Suprapubic skin (tissue), 4 donors: ENCODE data around the gene COL4A4. TPM values are rescaled to one million over a fixed set of nuclear protein-coding genes. Genes with fewer than 3 reads are reported as not detected.

Experiments used
- DNase-seq, 2 donors: peaks; one replicate each; pipeline ENCODE4 v3.0.0-alpha.2; 2019; ENCODE audit warnings: low spot score in 2 of 2
- H3K27ac ChIP-seq: fragments of 200-600 bp; sonication (generic); one replicate; pipeline ENCODE4 v1.5.1; 2019
- H3K27me3 ChIP-seq: fragments of 200-600 bp; sonication (generic); one replicate; pipeline ENCODE4 v1.5.1; 2019
- H3K36me3 ChIP-seq: fragments of 200-600 bp; sonication (generic); one replicate; pipeline ENCODE4 v1.5.1; 2019
- H3K4me1 ChIP-seq: fragments of 200-600 bp; sonication (generic); one replicate; pipeline ENCODE4 v1.5.1; 2019
- H3K4me3 ChIP-seq: fragments of 200-600 bp; sonication (generic); one replicate; pipeline ENCODE4 v1.5.1; 2019; ENCODE audit warnings: mild to moderate bottlenecking
- H3K9me3 ChIP-seq: fragments of 200-600 bp; sonication (generic); one replicate; pipeline ENCODE4 v1.5.1; 2019
- EP300 ChIP-seq: sonication (generic); formaldehyde crosslinking; IDR thresholded peaks from one replicate; pipeline ENCODE4 v1.6.1; 2017; ENCODE audit warnings: antibody characterized with exemption
- POLR2A ChIP-seq, 2 donors: fragments of 450-650 bp; IDR thresholded peaks; one replicate each; pipeline ENCODE4 v1.6.1; 2017; ENCODE audit warnings: antibody characterized with exemption in 2 of 2, mild to moderate bottlenecking in 2 of 2, moderate library complexity in 2 of 2
- POLR2AphosphoS5 ChIP-seq, 3 donors: sonication (generic); formaldehyde crosslinking; IDR thresholded peaks; one replicate each; pipeline ENCODE4 v1.6.1; 2017; ENCODE audit warnings: antibody characterized with exemption in 3 of 3
- WGBS: methylation state at CpG from one replicate; pipeline ENCODE4 v1.1.5; 2018; 5-methylcytosine and 5-hydroxymethylcytosine counted together
- total RNA-seq, 4 donors: library from RNA; depleted of rRNA; stranded (reverse); fragments of >200 nt; gene quantifications; one replicate each; pipeline ENCODE4 v1.1.0, GENCODE V29; 2016
- TF ChIP-seq, protein P1 (sequence below), 2 donors: fragments of 200-600 bp in 1 of 2; fragments of 450-650 bp in 1 of 2; sonication (generic) in 1 of 2; IDR thresholded peaks; one replicate each; pipeline ENCODE4 v1.5.1; 2016 to 2019; ENCODE audit warnings: antibody characterized with exemption in 2 of 2, mild to moderate bottlenecking in 1 of 2, moderate library complexity in 1 of 2

Gene COL4A4
- total RNA-seq, 4 donors from 2014 or later = 0.16 to 0.25 (median 0.23) TPM

DNA sequence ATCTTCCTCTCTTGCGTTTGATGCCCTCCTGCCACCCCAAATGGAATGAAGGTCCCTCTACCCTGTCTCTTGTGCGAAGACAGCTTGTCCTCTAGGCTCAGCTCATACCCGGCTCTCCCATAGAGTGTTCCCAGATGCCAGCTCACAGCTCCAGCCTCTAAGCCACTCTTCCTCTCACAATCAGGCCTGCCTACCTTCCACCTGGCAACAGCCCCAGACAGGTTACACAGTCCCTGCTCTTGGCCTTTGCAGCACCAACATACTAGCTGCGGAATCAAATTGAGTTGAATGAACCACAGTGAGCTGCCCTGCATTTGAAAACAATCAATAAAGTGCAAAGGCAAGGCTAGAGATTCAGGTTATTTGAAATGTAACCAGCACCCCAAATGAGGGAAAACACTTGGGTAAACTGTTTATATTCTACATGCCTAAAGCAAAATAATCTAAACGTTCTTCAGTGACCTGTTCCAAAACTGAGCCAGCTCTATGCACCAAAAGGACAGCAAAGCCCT, 105.1 kb downstream of the COL4A4 start:
- no peaks in the 10 kb centered on the region for H3K9me3 ChIP-seq
- no peak overlapping the region for H3K27ac ChIP-seq
- H3K27me3 ChIP-seq = no peaks in the 10 kb centered on the region
- TF ChIP-seq, protein P1, sequence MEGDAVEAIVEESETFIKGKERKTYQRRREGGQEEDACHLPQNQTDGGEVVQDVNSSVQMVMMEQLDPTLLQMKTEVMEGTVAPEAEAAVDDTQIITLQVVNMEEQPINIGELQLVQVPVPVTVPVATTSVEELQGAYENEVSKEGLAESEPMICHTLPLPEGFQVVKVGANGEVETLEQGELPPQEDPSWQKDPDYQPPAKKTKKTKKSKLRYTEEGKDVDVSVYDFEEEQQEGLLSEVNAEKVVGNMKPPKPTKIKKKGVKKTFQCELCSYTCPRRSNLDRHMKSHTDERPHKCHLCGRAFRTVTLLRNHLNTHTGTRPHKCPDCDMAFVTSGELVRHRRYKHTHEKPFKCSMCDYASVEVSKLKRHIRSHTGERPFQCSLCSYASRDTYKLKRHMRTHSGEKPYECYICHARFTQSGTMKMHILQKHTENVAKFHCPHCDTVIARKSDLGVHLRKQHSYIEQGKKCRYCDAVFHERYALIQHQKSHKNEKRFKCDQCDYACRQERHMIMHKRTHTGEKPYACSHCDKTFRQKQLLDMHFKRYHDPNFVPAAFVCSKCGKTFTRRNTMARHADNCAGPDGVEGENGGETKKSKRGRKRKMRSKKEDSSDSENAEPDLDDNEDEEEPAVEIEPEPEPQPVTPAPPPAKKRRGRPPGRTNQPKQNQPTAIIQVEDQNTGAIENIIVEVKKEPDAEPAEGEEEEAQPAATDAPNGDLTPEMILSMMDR (IDR thresholded peaks at IDR 0.05) = no peak
- TF ChIP-seq POLR2AphosphoS5 (IDR thresholded peaks at IDR 0.05) (no peak), POLR2A (IDR thresholded peaks at IDR 0.05) (no peak), EP300 (no peak)
- DNase-seq = no peak
- H3K4me1 ChIP-seq = no peaks in the 10 kb centered on the region
- 85% methylated on average over 5 of the region's 5 CpGs for WGBS
- no peaks in the 10 kb centered on the region for H3K36me3 ChIP-seq
- H3K4me3 ChIP-seq = no peak overlapping the region

DNA sequence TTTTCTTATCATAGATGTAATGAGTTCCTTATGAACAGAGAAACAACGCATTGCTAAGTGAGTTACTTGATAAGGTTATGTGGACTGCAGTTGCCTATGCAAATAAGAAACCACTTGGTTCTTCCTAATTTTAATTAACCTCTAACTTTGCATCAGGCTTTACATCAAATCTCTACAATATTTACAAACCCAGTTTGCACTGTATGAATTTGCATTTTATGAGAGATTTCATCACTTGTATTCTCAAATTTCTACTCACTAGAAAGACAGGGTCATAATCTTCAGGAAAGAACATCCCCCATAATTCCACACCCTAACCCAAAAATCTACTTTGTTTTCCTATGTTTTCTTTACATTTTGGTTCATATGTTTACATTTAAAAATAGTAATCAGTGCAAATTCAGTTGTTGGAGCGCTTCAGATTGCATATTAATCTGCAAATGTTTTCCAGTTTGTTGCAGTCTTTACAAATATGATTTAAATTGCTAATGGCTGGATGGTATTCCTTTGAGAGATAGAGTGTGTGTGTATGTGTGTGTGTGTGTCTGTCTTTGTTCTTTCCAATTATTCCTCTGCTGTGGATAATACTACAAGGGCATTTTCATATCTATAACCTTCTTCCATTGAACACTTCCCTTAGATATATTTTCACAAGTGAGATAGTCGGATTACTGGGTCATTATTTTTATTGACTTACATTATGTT, 106.1 kb downstream of the COL4A4 start:
- no peak for TF ChIP-seq EP300
- H3K27ac ChIP-seq = no peak overlapping the region
- 77% methylated on average over 3 of the region's 3 CpGs for WGBS
- H3K4me3 ChIP-seq = no peak overlapping the region
- H3K4me1 ChIP-seq = no peaks in the 10 kb centered on the region
- H3K9me3 ChIP-seq = no peaks in the 10 kb centered on the region
- no peaks in the 10 kb centered on the region for H3K27me3 ChIP-seq
- no peak for DNase-seq
- H3K36me3 ChIP-seq = no peaks in the 10 kb centered on the region

DNA sequence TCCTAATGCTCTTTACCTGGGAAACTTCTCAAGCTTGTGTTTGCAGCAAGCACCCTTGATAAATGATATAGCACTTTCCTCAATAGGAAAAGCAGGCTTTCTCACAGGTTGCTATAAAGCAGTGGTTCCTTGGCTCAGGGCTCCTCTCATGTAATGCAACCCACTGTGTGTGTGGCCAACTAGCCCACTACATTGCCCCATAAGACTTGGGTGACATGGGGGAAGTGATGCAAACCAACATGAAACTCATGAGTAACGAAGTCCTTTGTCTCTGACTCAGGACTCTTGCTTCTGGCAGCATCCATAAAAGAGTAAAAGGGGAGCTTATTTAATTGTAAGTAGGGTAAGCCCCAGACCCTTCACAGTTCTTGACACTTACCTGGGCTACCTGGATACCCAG, 106.9 kb downstream of the COL4A4 start:
- no peak overlapping the region for H3K27ac ChIP-seq
- no peaks in the 10 kb centered on the region for H3K27me3 ChIP-seq
- no peak for TF ChIP-seq POLR2A (IDR thresholded peaks at IDR 0.05)
- TF ChIP-seq POLR2AphosphoS5 (IDR thresholded peaks at IDR 0.05) = no peak
- TF ChIP-seq, protein P1 (IDR thresholded peaks at IDR 0.05) = no peak
- no peaks in the 10 kb centered on the region for H3K9me3 ChIP-seq
- 86% methylated on average over 1 of the region's 1 CpG for WGBS
- H3K4me1 ChIP-seq = no peaks in the 10 kb centered on the region
- no peak for DNase-seq
- no peak overlapping the region for H3K4me3 ChIP-seq
- no peaks in the 10 kb centered on the region for H3K36me3 ChIP-seq

DNA sequence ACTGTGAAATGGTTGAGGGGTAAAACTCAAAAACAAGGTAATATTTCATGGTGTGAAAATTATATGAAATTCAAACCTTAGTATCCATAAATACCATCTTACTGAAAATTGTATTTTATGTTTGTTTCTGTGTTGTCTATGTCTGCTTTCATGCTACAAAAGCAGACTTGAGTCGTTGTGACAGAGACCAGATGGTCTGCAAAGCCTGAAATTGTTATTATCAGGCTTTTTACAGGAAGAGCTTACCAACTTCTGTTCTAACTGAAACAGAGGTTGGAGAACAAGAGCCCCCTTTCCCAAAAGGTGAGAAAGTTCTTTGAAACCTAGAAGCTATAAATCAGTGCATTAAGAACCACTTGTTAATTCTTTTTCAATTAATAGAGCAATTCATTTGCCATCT, 110.0 kb downstream of the COL4A4 start:
- H3K9me3 ChIP-seq = no peaks in the 10 kb centered on the region
- no peak overlapping the region for H3K4me3 ChIP-seq
- H3K4me1 ChIP-seq = no peaks in the 10 kb centered on the region
- TF ChIP-seq POLR2A (IDR thresholded peaks at IDR 0.05) (no peak), EP300 (no peak), POLR2AphosphoS5 (IDR thresholded peaks at IDR 0.05) (no peak)
- TF ChIP-seq, protein P1 (IDR thresholded peaks at IDR 0.05) = no peak
- no peaks in the 10 kb centered on the region for H3K36me3 ChIP-seq
- H3K27me3 ChIP-seq = no peaks in the 10 kb centered on the region
- no peak overlapping the region for H3K27ac ChIP-seq
- no peak for DNase-seq
- 44% methylated on average over 1 of the region's 1 CpG for WGBS

DNA sequence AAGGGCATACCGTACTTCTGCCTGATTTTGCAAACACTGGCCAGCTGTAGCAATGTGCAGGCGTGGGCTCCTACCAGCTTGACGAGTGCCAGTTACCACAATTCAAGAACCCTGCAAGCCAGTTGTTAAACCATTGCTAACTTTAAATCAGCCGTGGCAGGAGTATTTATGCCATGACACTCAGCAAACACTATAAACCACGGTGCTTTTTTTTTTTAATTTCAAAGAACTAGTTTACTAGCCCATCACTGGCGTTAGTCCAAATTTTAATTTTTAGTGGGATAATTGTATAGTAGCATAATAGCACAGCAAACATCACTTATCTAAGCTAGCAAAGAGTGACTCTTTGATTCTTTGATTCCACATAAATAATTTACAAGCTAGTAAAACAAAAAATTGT, 111.1 kb downstream of the COL4A4 start:
- no peak overlapping the region for H3K27ac ChIP-seq
- 46% methylated on average over 6 of the region's 6 CpGs for WGBS
- no peak overlapping the region for H3K4me3 ChIP-seq
- no peaks in the 10 kb centered on the region for H3K36me3 ChIP-seq
- no peak for TF ChIP-seq POLR2A (IDR thresholded peaks at IDR 0.05)
- H3K9me3 ChIP-seq = no peaks in the 10 kb centered on the region
- no peak for DNase-seq
- no peaks in the 10 kb centered on the region for H3K4me1 ChIP-seq
- no peaks in the 10 kb centered on the region for H3K27me3 ChIP-seq

DNA sequence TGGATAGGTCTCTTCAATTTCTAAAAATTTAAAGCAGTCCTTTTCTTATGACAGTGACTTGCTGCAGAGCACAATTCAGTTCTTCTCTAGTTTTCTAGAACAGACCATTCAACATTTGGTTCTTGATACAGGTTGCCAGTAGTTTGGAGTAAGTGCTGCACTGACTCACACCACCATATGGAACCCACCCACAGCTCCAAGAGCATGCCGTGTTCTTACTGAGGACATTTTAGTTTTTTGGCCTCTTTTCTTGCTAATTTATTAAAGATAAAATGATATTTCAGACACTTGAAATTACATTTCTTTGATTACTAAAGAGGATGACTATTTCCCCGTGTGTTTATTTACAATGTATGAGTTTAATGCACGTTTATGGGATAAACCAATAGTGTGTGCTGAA, 120.0 kb downstream of the COL4A4 start:
- no peaks in the 10 kb centered on the region for H3K36me3 ChIP-seq
- H3K27me3 ChIP-seq = no peaks in the 10 kb centered on the region
- no peaks in the 10 kb centered on the region for H3K4me1 ChIP-seq
- no peak for DNase-seq
- H3K4me3 ChIP-seq = no peak overlapping the region
- no peaks in the 10 kb centered on the region for H3K9me3 ChIP-seq
- WGBS = 68% methylated on average over 3 of the region's 3 CpGs
- TF ChIP-seq, protein P1 (IDR thresholded peaks at IDR 0.05) = no peak
- TF ChIP-seq EP300 (no peak), POLR2AphosphoS5 (IDR thresholded peaks at IDR 0.05) (no peak), POLR2A (IDR thresholded peaks at IDR 0.05) (no peak)
- H3K27ac ChIP-seq = no peak overlapping the region
